Keratinocyte (primary cell): Measurements from ENCODE around the gene FGF2. TPM values are rescaled to one million over a fixed set of nuclear protein-coding genes. Genes with fewer than 3 reads are reported as not detected.
"Not testable (repeated sequence)": the region's sequence is repeated elsewhere in the genome, so short reads cannot be mapped to it uniquely, and the experiment has no call there.

ENCODE experiments used
- DNase-seq: peaks from one replicate; pipeline ENCODE4 v3.0.0-alpha.2; 2011; ENCODE audit warnings: low read depth, missing footprints, low spot score
- FAIRE-seq: peaks from 2 replicates; lab custom pipeline; 2011; peaks lifted over from hg19 to GRCh38; lab: Jason Lieb, UNC
- H2AFZ ChIP-seq: 2 replicates; pipeline ENCODE4 v1.6.0; 2012; ENCODE audit warnings: low read length, control low read depth, inconsistent platforms; ENCODE audit not compliant: control insufficient read depth
- H3K27ac ChIP-seq: 2 replicates; pipeline ENCODE4 v1.5.1; 2011; ENCODE audit warnings: low read length; ENCODE audit not compliant: control insufficient read depth, insufficient read depth
- H3K27me3 ChIP-seq: 3 replicates; pipeline ENCODE4 v1.6.0; 2011; ENCODE audit warnings: low read length; ENCODE audit not compliant: control insufficient read depth, insufficient read depth; ENCODE audit errors: extremely low read depth
- H3K36me3 ChIP-seq, 2 experiments: 2 replicates in 1 of 2; 3 replicates in 1 of 2; pipeline ENCODE4 v1.5.1; 2011; ENCODE audit warnings: low read length in 2 of 2, mild to moderate bottlenecking in 1 of 2; ENCODE audit not compliant: control insufficient read depth in 2 of 2, insufficient read depth in 2 of 2; ENCODE audit errors: extremely low read depth in 1 of 2
- H3K4me1 ChIP-seq: 3 replicates; pipeline ENCODE4 v1.5.1; 2011; ENCODE audit warnings: low read length; ENCODE audit not compliant: control insufficient read depth, insufficient read depth; ENCODE audit errors: extremely low read depth
- H3K4me2 ChIP-seq: 3 replicates; pipeline ENCODE4 v1.6.0; 2011; ENCODE audit warnings: low read depth, low read length; ENCODE audit not compliant: control insufficient read depth, insufficient read depth; ENCODE audit errors: extremely low read depth
- H3K4me3 ChIP-seq, 3 experiments: fragments of 200-600 bp in 1 of 3; sonication (generic) in 1 of 3; 2 replicates in 2 of 3; 3 replicates in 1 of 3; pipeline ENCODE4 v1.5.1; 2011 to 2016; ENCODE audit warnings: low read length in 3 of 3, mild to moderate bottlenecking in 3 of 3, control low read depth in 2 of 3, inconsistent platforms in 1 of 3, low read depth in 1 of 3, mixed read lengths in 1 of 3, mixed run types in 1 of 3, moderate library complexity in 1 of 3; ENCODE audit not compliant: control insufficient read depth in 2 of 3, insufficient read depth in 2 of 3; ENCODE audit errors: extremely low read depth in 1 of 3
- H3K79me2 ChIP-seq: 2 replicates; pipeline ENCODE4 v1.6.0; 2012; ENCODE audit warnings: low read length; ENCODE audit not compliant: control insufficient read depth, insufficient read depth
- H3K9ac ChIP-seq: 3 replicates; pipeline ENCODE4 v1.6.0; 2011; ENCODE audit warnings: low read length; ENCODE audit not compliant: control insufficient read depth, insufficient read depth; ENCODE audit errors: extremely low read depth
- H3K9me1 ChIP-seq: 3 replicates; pipeline ENCODE4 v1.6.0; 2011; ENCODE audit warnings: low read length; ENCODE audit not compliant: control insufficient read depth, insufficient read depth; ENCODE audit errors: extremely low read depth
- H3K9me3 ChIP-seq: 2 replicates; pipeline ENCODE4 v1.5.1; 2012; ENCODE audit warnings: low read depth, low read length; ENCODE audit not compliant: control insufficient read depth
- H4K20me1 ChIP-seq: 3 replicates; pipeline ENCODE4 v1.6.0; 2011; ENCODE audit warnings: low read length; ENCODE audit not compliant: control insufficient read depth, insufficient read depth; ENCODE audit errors: extremely low read depth
- CTCF ChIP-seq, 3 experiments: IDR thresholded peaks in 1 of 3; conservative IDR thresholded peaks in 1 of 3; optimal IDR thresholded peaks in 1 of 3; 2 replicates in 2 of 3; 3 replicates in 1 of 3; pipeline versions ENCODE3 to v1.5.1; 2011; ENCODE audit warnings: low read length in 3 of 3, mild to moderate bottlenecking in 3 of 3, moderate library complexity in 2 of 3, control low read depth in 1 of 3, inconsistent platforms in 1 of 3; ENCODE audit not compliant: insufficient read depth in 2 of 3; ENCODE audit errors: extremely low read depth in 1 of 3
- EZH2 ChIP-seq: IDR thresholded peaks from one replicate; pipeline ENCODE4 v1.6.1; 2012; ENCODE audit warnings: inconsistent platforms, mild to moderate bottlenecking, low read length, moderate library complexity
- dilution Hi-C: fragments of 300-500 bp; cut with MboI; formaldehyde crosslinking; loops from one replicate; pipeline ENCODE4 v1.7.0; 2020; ENCODE audit warnings: low sequenced_read_pairs; ENCODE audit not compliant: extremely low pct_ligation_motif_present
- polyA plus RNA-seq, 5 experiments: library from polyadenylated mRNA; depleted of rRNA in 3 of 5; stranded (reverse) in 3 of 5; stranded (forward) in 1 of 5; unstranded in 1 of 5; fragments of >200 nt; gene quantifications; 1 replicate in 1 of 5; 2 replicates in 3 of 5; 3 replicates in 1 of 5; pipeline versions ENCODE4 v1.2.1 to v1.2.3, GENCODE V29; 2011 to 2012; ENCODE audit warnings: missing spikeins in 2 of 5, low read depth in 1 of 5, low replicate concordance in 1 of 5

FGF2 gene
- polyA plus RNA-seq, 1 donor (not counting 4 experiments of a cell fraction or from before 2014, with no cell fraction given) = 1.7 TPM

GRCh38 chr4:122785099-122785498 is 41.5 kb upstream of the FGF2 start:
- H2AFZ ChIP-seq = no peak overlapping the region
- H3K9ac ChIP-seq = no peak overlapping the region
- no peaks in the 10 kb centered on the region for H3K36me3 ChIP-seq
- no peaks in the 10 kb centered on the region for H3K79me2 ChIP-seq
- H3K9me1 ChIP-seq = no peaks in the 10 kb centered on the region
- FAIRE-seq = no peak
- no peak overlapping the region for H3K4me2 ChIP-seq
- DNase-seq = no peak
- dilution Hi-C loops = no loop called here
- no peak overlapping the region for H3K4me3 ChIP-seq
- TF ChIP-seq CTCF (optimal IDR thresholded peaks at IDR 0.05 in 1 of 3, IDR thresholded peaks at IDR 0.05 in 1 of 3, conservative IDR thresholded peaks at IDR 0.05 in 1 of 3; ENCODE audit: extremely low read depth in 1 of 3, insufficient read depth in 2 of 3, low read length in 3 of 3) (no peak), EZH2 (no peak)
- H3K27ac ChIP-seq = peak overlapping the region; percentile 73
- H3K27me3 ChIP-seq = no peaks in the 10 kb centered on the region
- no peaks in the 10 kb centered on the region for H4K20me1 ChIP-seq
- H3K9me3 ChIP-seq = peaks cover 3% of the 10 kb centered on the region
- H3K4me1 ChIP-seq = peaks cover 35% of the 10 kb centered on the region

- H3K9ac ChIP-seq, dilution Hi-C loops, H4K20me1 ChIP-seq, H3K79me2 ChIP-seq, H2AFZ ChIP-seq, FAIRE-seq, H3K9me3 ChIP-seq, H3K9me1 ChIP-seq, H3K4me3 ChIP-seq, H3K27me3 ChIP-seq, H3K4me2 ChIP-seq, H3K36me3 ChIP-seq: not testable (repeated sequence)
- peak; percentile 77 for DNase-seq
- Histone ChIP-seq H3K27ac (peak overlapping the region; percentile 78), H3K4me1 (peaks cover 35% of the 10 kb centered on the region)
Measured at GRCh38 chr4:122786296-122786695, 40.3 kb upstream of the FGF2 start.

- H3K36me3 ChIP-seq, DNase-seq, H4K20me1 ChIP-seq, H3K9me1 ChIP-seq, dilution Hi-C loops, H3K9ac ChIP-seq, H3K27me3 ChIP-seq, H2AFZ ChIP-seq, H3K9me3 ChIP-seq, H3K4me3 ChIP-seq, H3K79me2 ChIP-seq, FAIRE-seq, H3K4me2 ChIP-seq: not testable (repeated sequence)
- Histone ChIP-seq H3K27ac (peak overlapping the region; percentile 78), H3K4me1 (peaks cover 35% of the 10 kb centered on the region)
Measured at GRCh38 chr4:122786920-122787319, 39.7 kb upstream of the FGF2 start.
